ENCODE measurements around the gene NUBP2.

The NUBP2 gene

GRCh38 chr16:1759511-1759910, 23.2 kb upstream of the NUBP2 start:
- no peak for DNase-seq

- DNase-seq = no peak
Observed at GRCh38 chr16:1760911-1761310, 21.8 kb upstream of the NUBP2 start.

- no peak for DNase-seq
Observed at GRCh38 chr16:1761751-1762150, 21.0 kb upstream of the NUBP2 start.

- no peak for DNase-seq
Observed at GRCh38 chr16:1762196-1762878, 20.4 kb upstream of the NUBP2 start.

GRCh38 chr16:1762879-1763520, 19.8 kb upstream of the NUBP2 start:
- no peak for DNase-seq

- no peak for DNase-seq
Observed at GRCh38 chr16:1763521-1764511, 18.9 kb upstream of the NUBP2 start.

- no peak for DNase-seq
Observed at GRCh38 chr16:1764971-1765370, 17.8 kb upstream of the NUBP2 start.

- no peak for DNase-seq
Observed at GRCh38 chr16:1765826-1766225, 16.9 kb upstream of the NUBP2 start.

GRCh38 chr16:1766231-1766630, 16.5 kb upstream of the NUBP2 start:
- DNase-seq = no peak

GRCh38 chr16:1766701-1767100, 16.1 kb upstream of the NUBP2 start:
- no peak for DNase-seq

- DNase-seq = no peak
Observed at GRCh38 chr16:1767116-1767994, 15.4 kb upstream of the NUBP2 start.

- no peak for DNase-seq
Observed at GRCh38 chr16:1768061-1768766, 14.5 kb upstream of the NUBP2 start.

- DNase-seq = no peak
Observed at GRCh38 chr16:1768767-1769401, 13.9 kb upstream of the NUBP2 start.

GRCh38 chr16:1769402-1770300, 13.1 kb upstream of the NUBP2 start:
- no peak for DNase-seq

- DNase-seq = peak; percentile 32
Observed at GRCh38 chr16:1770328-1771187, 12.2 kb upstream of the NUBP2 start.

GRCh38 chr16:1771188-1771863, 11.4 kb upstream of the NUBP2 start, which contains the start of gene NME3:
Gene NME3 (minus strand): TSS chr16:1771543. CDS start chr16:1771534, 9 bp downstream.
- peak; percentile 21 for DNase-seq

- no peak for DNase-seq
Observed at GRCh38 chr16:1771864-1772361, 10.8 kb upstream of the NUBP2 start.

GRCh38 chr16:1772362-1772907, 10.3 kb upstream of the NUBP2 start, which contains the start of gene EME2:
Gene EME2 (plus strand): TSS chr16:1772810. CDS start chr16:1773228, 418 bp downstream.
- DNase-seq = no peak
